Panc1 (cell line): ENCODE data around the gene MAP3K7.

Experiments
- SIN3A ChIP-seq: IDR thresholded peaks from 2 replicates; pipeline ENCODE4 v1.6.1; 2012; ENCODE audit warnings: low read depth, mild to moderate bottlenecking, low read length, moderate library complexity, borderline replicate concordance; ENCODE audit not compliant: insufficient read depth
- TF ChIP-seq, protein P1 (sequence below): fragments of 450-650 bp; IDR thresholded peaks from 2 replicates; pipeline ENCODE4 v1.5.1; 2017; ENCODE audit warnings: mild to moderate bottlenecking

DNA sequence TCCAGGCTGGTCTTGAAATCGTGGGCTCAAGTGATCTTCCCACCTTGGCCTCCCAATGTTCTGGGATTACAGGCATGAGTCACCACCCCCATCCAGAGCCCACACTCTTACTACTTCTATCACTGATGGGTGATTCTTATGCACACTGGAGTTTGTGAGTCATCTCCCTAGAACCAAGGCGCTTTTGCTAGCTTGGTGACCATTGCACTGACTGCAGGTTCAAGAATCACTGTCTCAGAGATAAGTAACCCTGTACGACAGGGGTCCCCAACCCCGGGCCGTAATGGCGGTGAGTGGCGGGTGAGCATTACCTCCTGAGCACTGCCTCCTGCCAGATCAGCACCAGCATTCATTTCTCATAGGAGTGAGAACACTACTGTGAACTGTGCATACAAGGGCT lies 118.8 kb downstream of the MAP3K7 start:
- TF ChIP-seq, protein P1, sequence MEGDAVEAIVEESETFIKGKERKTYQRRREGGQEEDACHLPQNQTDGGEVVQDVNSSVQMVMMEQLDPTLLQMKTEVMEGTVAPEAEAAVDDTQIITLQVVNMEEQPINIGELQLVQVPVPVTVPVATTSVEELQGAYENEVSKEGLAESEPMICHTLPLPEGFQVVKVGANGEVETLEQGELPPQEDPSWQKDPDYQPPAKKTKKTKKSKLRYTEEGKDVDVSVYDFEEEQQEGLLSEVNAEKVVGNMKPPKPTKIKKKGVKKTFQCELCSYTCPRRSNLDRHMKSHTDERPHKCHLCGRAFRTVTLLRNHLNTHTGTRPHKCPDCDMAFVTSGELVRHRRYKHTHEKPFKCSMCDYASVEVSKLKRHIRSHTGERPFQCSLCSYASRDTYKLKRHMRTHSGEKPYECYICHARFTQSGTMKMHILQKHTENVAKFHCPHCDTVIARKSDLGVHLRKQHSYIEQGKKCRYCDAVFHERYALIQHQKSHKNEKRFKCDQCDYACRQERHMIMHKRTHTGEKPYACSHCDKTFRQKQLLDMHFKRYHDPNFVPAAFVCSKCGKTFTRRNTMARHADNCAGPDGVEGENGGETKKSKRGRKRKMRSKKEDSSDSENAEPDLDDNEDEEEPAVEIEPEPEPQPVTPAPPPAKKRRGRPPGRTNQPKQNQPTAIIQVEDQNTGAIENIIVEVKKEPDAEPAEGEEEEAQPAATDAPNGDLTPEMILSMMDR, result no peak
- TF ChIP-seq SIN3A, result no peak
